ENCODE measurements around the gene NBPF19.
"Not testable (repeated sequence)": the region's sequence is repeated elsewhere in the genome, so short reads cannot be mapped to it uniquely, and the experiment has no call there.

DNA sequence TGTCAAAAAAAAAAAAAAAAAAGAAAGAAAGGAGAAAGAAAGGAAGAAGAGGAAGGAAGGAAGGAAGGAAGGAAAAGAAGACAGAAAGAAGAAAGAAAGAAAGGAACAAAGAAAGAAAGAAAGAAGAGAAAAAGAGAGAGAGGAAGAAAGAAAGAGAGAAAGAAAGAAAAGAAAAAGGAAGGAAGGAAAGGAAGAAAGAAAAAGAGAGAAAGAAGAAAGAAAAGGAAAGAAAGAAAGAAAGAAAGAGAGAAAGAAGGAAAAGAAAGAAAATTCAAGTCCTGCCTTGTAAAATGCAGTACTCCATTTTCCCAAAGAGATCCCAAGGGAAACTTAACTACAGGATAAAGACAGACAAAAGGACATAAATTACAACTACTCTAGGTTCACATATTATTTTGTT lies 97.9 kb downstream of the NBPF19 start:
- not testable (repeated sequence) for TF ChIP-seq POLR2A (IDR thresholded peaks at IDR 0.05)
- TF ChIP-seq, protein P1, sequence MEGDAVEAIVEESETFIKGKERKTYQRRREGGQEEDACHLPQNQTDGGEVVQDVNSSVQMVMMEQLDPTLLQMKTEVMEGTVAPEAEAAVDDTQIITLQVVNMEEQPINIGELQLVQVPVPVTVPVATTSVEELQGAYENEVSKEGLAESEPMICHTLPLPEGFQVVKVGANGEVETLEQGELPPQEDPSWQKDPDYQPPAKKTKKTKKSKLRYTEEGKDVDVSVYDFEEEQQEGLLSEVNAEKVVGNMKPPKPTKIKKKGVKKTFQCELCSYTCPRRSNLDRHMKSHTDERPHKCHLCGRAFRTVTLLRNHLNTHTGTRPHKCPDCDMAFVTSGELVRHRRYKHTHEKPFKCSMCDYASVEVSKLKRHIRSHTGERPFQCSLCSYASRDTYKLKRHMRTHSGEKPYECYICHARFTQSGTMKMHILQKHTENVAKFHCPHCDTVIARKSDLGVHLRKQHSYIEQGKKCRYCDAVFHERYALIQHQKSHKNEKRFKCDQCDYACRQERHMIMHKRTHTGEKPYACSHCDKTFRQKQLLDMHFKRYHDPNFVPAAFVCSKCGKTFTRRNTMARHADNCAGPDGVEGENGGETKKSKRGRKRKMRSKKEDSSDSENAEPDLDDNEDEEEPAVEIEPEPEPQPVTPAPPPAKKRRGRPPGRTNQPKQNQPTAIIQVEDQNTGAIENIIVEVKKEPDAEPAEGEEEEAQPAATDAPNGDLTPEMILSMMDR (IDR thresholded peaks at IDR 0.05), result not testable (repeated sequence)
